Measurements from ENCODE around the gene MACO1. TPM values are rescaled to one million over a fixed set of nuclear protein-coding genes. Genes with fewer than 3 reads are reported as not detected.

MACO1 gene
- total RNA-seq, 1 experiment from 2014 or later = 9.6 TPM

DNA sequence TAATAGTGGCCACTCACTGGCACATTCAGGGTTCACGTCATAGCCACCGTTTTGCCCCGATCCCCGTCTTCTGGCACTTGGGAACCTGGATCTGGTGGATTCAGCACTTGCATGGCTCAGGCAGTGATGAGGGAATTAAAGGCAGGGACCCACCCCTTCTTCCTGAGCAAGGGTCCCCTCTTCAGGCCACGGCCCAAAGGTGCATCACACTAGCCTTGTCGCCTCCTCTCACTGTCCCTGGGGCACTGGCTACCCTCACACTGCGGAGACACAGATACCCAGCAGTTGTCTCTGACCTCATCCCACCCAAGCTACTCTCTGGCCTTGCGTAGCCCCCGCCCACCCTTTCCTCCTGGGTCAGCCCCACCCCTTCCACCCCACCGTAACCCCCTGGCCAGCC, 92.8 kb downstream of the MACO1 start:
- H3K4me1 ChIP-seq (replicated peaks; ENCODE audit: insufficient read depth) = no peaks in the 10 kb centered on the region
- H3K9me2 ChIP-seq (ENCODE audit: insufficient read depth) = no peaks in the 10 kb centered on the region
- no peak overlapping the region for H2AFZ ChIP-seq
- H3K9me3 ChIP-seq (ENCODE audit: insufficient read depth, low read depth) = no peaks in the 10 kb centered on the region
- no peaks in the 10 kb centered on the region for H3K36me3 ChIP-seq (ENCODE audit: low read depth)
- no peak overlapping the region for H3K4me2 ChIP-seq
- DNase-seq = peak in 1 of 2 experiments; percentile 24
- no peaks in the 10 kb centered on the region for H3K27me3 ChIP-seq (ENCODE audit: insufficient read depth, low read depth)
- intact Hi-C loops (cut with micrococcal nuclease; ENCODE audit: unreplicated experiment) = loop anchor here (5.0 kb wide), 1 partner anchor 274 kb away; no protein-coding TSS in a partner anchor
- no peaks in the 10 kb centered on the region for H3F3A ChIP-seq (ENCODE audit: insufficient read depth, low read depth)
- no peaks in the 10 kb centered on the region for H3K79me2 ChIP-seq (ENCODE audit: low read depth)
- no peak overlapping the region for H3K27ac ChIP-seq
- H4K20me1 ChIP-seq (ENCODE audit: insufficient read depth) = no peaks in the 10 kb centered on the region
- TF ChIP-seq, protein P1, sequence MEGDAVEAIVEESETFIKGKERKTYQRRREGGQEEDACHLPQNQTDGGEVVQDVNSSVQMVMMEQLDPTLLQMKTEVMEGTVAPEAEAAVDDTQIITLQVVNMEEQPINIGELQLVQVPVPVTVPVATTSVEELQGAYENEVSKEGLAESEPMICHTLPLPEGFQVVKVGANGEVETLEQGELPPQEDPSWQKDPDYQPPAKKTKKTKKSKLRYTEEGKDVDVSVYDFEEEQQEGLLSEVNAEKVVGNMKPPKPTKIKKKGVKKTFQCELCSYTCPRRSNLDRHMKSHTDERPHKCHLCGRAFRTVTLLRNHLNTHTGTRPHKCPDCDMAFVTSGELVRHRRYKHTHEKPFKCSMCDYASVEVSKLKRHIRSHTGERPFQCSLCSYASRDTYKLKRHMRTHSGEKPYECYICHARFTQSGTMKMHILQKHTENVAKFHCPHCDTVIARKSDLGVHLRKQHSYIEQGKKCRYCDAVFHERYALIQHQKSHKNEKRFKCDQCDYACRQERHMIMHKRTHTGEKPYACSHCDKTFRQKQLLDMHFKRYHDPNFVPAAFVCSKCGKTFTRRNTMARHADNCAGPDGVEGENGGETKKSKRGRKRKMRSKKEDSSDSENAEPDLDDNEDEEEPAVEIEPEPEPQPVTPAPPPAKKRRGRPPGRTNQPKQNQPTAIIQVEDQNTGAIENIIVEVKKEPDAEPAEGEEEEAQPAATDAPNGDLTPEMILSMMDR (conservative IDR thresholded peaks at IDR 0.05) = peak; percentile 51
- no peak for TF ChIP-seq EZH2 (IDR thresholded peaks at IDR 0.05; ENCODE audit: low read depth)
- no peak overlapping the region for H3K4me3 ChIP-seq
- BruUV-seq (replicated peaks) = no TSS peak
- ChIA-PET POLR2A (ENCODE audit: unreplicated experiment) (no interaction called here), CTCF (interaction anchor here (0.8 kb wide), 1 partner anchor 20 kb away, joined by 3 read pairs; no protein-coding TSS in a partner anchor)

DNA sequence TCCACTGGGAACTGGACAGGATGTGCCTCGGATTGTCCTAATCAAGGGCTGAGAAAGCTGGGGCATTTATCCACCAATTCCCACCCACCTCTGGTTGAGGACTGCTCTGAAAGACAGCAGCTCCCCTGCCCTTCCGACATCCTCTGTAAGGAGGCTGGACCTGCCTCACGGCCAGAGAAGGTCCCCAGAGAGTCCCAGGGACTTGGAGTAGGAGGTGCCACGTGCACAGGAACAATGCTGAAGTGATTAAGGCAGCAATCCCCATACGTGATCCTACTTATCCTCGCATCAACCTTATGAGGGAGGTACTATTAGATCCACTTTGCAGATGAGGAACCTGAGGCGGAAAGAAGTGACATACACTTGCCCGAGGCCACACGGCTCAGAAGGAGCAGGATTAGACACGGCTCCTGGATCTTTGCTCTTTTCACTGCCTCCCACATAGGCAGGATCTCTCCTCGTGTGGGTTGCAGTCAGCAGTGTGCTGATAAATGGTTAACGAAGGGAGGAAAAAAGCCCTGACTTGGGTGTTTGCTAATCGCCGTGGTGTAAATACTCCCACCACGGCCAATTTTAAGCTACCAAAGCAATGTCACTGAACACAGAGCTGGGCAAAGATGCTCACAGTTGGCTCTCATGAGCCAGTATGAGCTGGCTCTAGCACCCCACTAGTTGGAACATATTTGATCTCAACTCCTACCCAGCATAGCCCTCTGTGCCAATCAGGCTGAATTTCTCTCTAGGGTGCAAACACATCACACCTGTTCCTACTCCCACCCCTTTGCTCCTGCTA, 94.1 kb downstream of the MACO1 start:
- Histone ChIP-seq H4K20me1 (ENCODE audit: insufficient read depth) (no peaks in the 10 kb centered on the region), H3K27me3 (ENCODE audit: insufficient read depth, low read depth) (no peaks in the 10 kb centered on the region), H3K79me2 (ENCODE audit: low read depth) (no peaks in the 10 kb centered on the region), H3F3A (ENCODE audit: insufficient read depth, low read depth) (no peaks in the 10 kb centered on the region), H3K9me2 (ENCODE audit: insufficient read depth) (no peaks in the 10 kb centered on the region), H2AFZ (no peak overlapping the region), H3K9me3 (ENCODE audit: insufficient read depth, low read depth) (no peaks in the 10 kb centered on the region), H3K27ac (no peak overlapping the region), H3K4me2 (no peak overlapping the region), H3K4me3 (no peak overlapping the region), H3K4me1 (replicated peaks; ENCODE audit: insufficient read depth) (no peaks in the 10 kb centered on the region), H3K36me3 (ENCODE audit: low read depth) (no peaks in the 10 kb centered on the region)
- BruUV-seq (replicated peaks) = no TSS peak
- TF ChIP-seq, protein P1 (conservative IDR thresholded peaks at IDR 0.05) = no peak
- no peak for TF ChIP-seq EZH2 (IDR thresholded peaks at IDR 0.05; ENCODE audit: low read depth)
- POLR2A ChIA-PET (ENCODE audit: unreplicated experiment) = no interaction called here
- CTCF ChIA-PET = no interaction called here
- intact Hi-C loops (cut with micrococcal nuclease; ENCODE audit: unreplicated experiment) = loop anchor here (5.0 kb wide), 1 partner anchor 273 kb away; no protein-coding TSS in a partner anchor
- DNase-seq = no peak

DNA sequence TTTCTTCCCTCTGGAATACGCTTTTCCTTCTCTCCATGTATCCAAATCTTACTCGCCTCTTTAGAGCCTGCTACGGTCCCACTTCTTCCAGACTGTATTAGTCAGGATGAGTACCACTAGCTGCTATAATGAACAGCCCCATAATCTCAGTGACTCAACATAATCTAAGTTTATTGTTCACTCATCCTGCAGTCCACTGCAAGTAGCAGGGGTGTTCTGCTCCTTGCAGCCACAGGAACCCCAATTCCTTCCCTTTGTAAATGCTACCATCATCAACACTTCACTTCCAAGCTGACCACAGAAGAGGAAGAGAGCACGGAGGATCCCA, 94.6 kb downstream of the MACO1 start:
- H3K79me2 ChIP-seq (ENCODE audit: low read depth) = no peaks in the 10 kb centered on the region
- CTCF ChIA-PET = no interaction called here
- intact Hi-C loops (cut with micrococcal nuclease; ENCODE audit: unreplicated experiment) = no loop called here

More for the DNA sequence above, 94.6 kb downstream of the MACO1 start:
- no peak for DNase-seq
- Histone ChIP-seq H3F3A (ENCODE audit: insufficient read depth, low read depth) (no peaks in the 10 kb centered on the region), H3K9me3 (ENCODE audit: insufficient read depth, low read depth) (no peaks in the 10 kb centered on the region), H3K4me1 (replicated peaks; ENCODE audit: insufficient read depth) (no peaks in the 10 kb centered on the region), H3K4me3 (no peak overlapping the region), H3K27me3 (ENCODE audit: insufficient read depth, low read depth) (no peaks in the 10 kb centered on the region), H2AFZ (no peak overlapping the region), H3K36me3 (ENCODE audit: low read depth) (no peaks in the 10 kb centered on the region), H3K9me2 (ENCODE audit: insufficient read depth) (no peaks in the 10 kb centered on the region), H3K4me2 (no peak overlapping the region), H3K27ac (no peak overlapping the region), H4K20me1 (ENCODE audit: insufficient read depth) (no peaks in the 10 kb centered on the region)
- no TSS peak for BruUV-seq (replicated peaks)
- TF ChIP-seq, protein P1 (conservative IDR thresholded peaks at IDR 0.05) = no peak
- TF ChIP-seq EZH2 (IDR thresholded peaks at IDR 0.05; ENCODE audit: low read depth) = no peak
- POLR2A ChIA-PET (ENCODE audit: unreplicated experiment) = no interaction called here

Measured in PC-9 (cell line).